Thymus (tissue), 11 donors: ENCODE measurements around the gene FKBP5. TPM values are rescaled to one million over a fixed set of nuclear protein-coding genes. Genes with fewer than 3 reads are reported as not detected.

Experiments used
- DNase-seq, 9 donors: peaks; one replicate each; pipeline ENCODE4 v3.0.0-alpha.2; 2013; ENCODE audit warnings: low spot score in 9 of 9, low read depth in 6 of 9, missing footprints in 1 of 9
- H3K27ac ChIP-seq, 2 donors: one replicate each; pipeline ENCODE4 v1.5.1; 2013; ENCODE audit warnings: control low read depth in 1 of 2, low read depth in 1 of 2, low read length in 1 of 2, mild to moderate bottlenecking in 1 of 2, moderate library complexity in 1 of 2
- H3K27me3 ChIP-seq, 2 donors: one replicate each; pipeline ENCODE4 v1.5.1; 2013; ENCODE audit warnings: low read length in 1 of 2; ENCODE audit not compliant: control insufficient read depth in 2 of 2, insufficient read depth in 1 of 2
- H3K36me3 ChIP-seq, 2 donors: one replicate each; pipeline ENCODE4 v1.5.1; 2013; ENCODE audit warnings: low read length in 1 of 2, mild to moderate bottlenecking in 1 of 2, moderate library complexity in 1 of 2; ENCODE audit not compliant: control insufficient read depth in 2 of 2, insufficient read depth in 2 of 2
- H3K4me1 ChIP-seq, 2 donors: one replicate each; pipeline ENCODE4 v1.5.1; 2013; ENCODE audit warnings: low read length in 2 of 2; ENCODE audit not compliant: control insufficient read depth in 2 of 2, insufficient read depth in 2 of 2
- H3K4me3 ChIP-seq, 2 donors: one replicate each; pipeline ENCODE4 v1.5.1; 2013; ENCODE audit warnings: low read length in 2 of 2, control low read depth in 1 of 2, mild to moderate bottlenecking in 1 of 2
- H3K9me3 ChIP-seq, 2 donors: one replicate each; pipeline ENCODE4 v1.5.1; 2013; ENCODE audit warnings: low read length in 1 of 2, mild to moderate bottlenecking in 1 of 2; ENCODE audit not compliant: control insufficient read depth in 2 of 2, insufficient read depth in 1 of 2
- WGBS: extraction: QIAGEN DNeasy Blood & Tissue Kit; methylation state at CpG from one replicate; pipeline ENCODE4 v1.1.7; 2013; 5-methylcytosine and 5-hydroxymethylcytosine counted together
- polyA plus RNA-seq: library from polyadenylated mRNA; stranded (reverse); fragments of 200-250 nt; gene quantifications from one replicate; pipeline ENCODE4 v1.2.3, GENCODE V29; 2013
- total RNA-seq: library from RNA; stranded (reverse); fragments of 120-200 nt; gene quantifications from one replicate; pipeline ENCODE4 v1.2.4, GENCODE V29; 2013
- donor health status: healthy.

FKBP5 gene
- total and polyA plus RNA-seq, 2 donors, result 34.2 to 338 TPM

GRCh38 chr6:35569011-35569461, 119.7 kb downstream of the FKBP5 start:
- peaks cover 0 to 2% of the 10 kb centered on the region in 2 donors for H3K27me3 ChIP-seq
- H3K4me1 ChIP-seq, result no peaks in the 10 kb centered on the region
- peak in 2 of 9 donors; percentile 17 to 29 for DNase-seq
- peak overlapping the region in 1 of 2 donors; percentile 31 for H3K27ac ChIP-seq
- H3K4me3 ChIP-seq, result no peak overlapping the region
- peaks cover 8 to 15% of the 10 kb centered on the region in 2 donors for H3K36me3 ChIP-seq
- peaks cover 0 to 6% of the 10 kb centered on the region in 2 donors for H3K9me3 ChIP-seq
- WGBS, result 92% methylated on average over 5 of the region's 5 CpGs

- no peak for DNase-seq
- Histone ChIP-seq H3K36me3 (peaks cover 0 to 3% of the 10 kb centered on the region in 2 donors), H3K4me1 (no peaks in the 10 kb centered on the region), H3K27me3 (peaks cover 0 to 2% of the 10 kb centered on the region in 2 donors), H3K9me3 (peaks cover 0 to 6% of the 10 kb centered on the region in 2 donors), H3K27ac (no peak overlapping the region), H3K4me3 (no peak overlapping the region)
- WGBS, result 89% methylated on average over 8 of the region's 8 CpGs
Observed at GRCh38 chr6:35566794-35567193, 121.9 kb downstream of the FKBP5 start.

DNA sequence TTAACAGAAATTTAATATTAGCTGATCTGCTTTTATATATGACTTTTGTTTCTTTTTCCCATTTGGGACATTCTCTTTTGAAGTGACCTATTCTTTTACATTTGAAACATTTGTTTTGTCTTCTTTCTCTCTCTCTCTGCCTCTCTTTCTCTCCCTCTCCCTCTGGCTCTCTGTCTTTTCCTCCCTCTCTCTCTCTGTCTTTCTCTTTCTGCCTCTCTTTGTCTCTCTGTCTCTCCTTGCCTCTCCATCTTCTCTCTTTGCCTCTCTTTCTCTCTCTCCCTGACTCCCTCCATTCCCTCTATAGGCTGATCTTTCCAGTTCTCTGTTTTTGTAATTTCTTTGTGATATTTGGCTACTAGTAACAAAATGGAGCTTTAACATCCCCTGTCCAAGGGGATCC, 124.0 kb downstream of the FKBP5 start:
- Histone ChIP-seq H3K27me3 (peaks cover 0 to 2% of the 10 kb centered on the region in 2 donors), H3K9me3 (peaks cover 0 to 6% of the 10 kb centered on the region in 2 donors), H3K36me3 (peaks cover 0 to 3% of the 10 kb centered on the region in 2 donors), H3K27ac (no peak overlapping the region), H3K4me1 (no peaks in the 10 kb centered on the region), H3K4me3 (no peak overlapping the region)
- no peak for DNase-seq

- Histone ChIP-seq H3K9me3 (peaks cover 0 to 6% of the 10 kb centered on the region in 2 donors), H3K27me3 (peaks cover 0 to 4% of the 10 kb centered on the region in 2 donors), H3K36me3 (no peaks in the 10 kb centered on the region), H3K27ac (no peak overlapping the region), H3K4me1 (no peaks in the 10 kb centered on the region), H3K4me3 (no peak overlapping the region)
- 83% methylated on average over 11 of the region's 11 CpGs for WGBS
- DNase-seq, result no peak
Observed at GRCh38 chr6:35562060-35562459, 126.7 kb downstream of the FKBP5 start.

GRCh38 chr6:35561113-35561512, 127.6 kb downstream of the FKBP5 start:
- H3K4me1 ChIP-seq, result no peaks in the 10 kb centered on the region
- peaks cover 0 to 4% of the 10 kb centered on the region in 2 donors for H3K27me3 ChIP-seq
- DNase-seq, result no peak
- H3K9me3 ChIP-seq, result no peaks in the 10 kb centered on the region
- WGBS, result 85% methylated on average over 5 of the region's 5 CpGs
- H3K27ac ChIP-seq, result no peak overlapping the region
- no peak overlapping the region for H3K4me3 ChIP-seq
- H3K36me3 ChIP-seq, result no peaks in the 10 kb centered on the region

DNA sequence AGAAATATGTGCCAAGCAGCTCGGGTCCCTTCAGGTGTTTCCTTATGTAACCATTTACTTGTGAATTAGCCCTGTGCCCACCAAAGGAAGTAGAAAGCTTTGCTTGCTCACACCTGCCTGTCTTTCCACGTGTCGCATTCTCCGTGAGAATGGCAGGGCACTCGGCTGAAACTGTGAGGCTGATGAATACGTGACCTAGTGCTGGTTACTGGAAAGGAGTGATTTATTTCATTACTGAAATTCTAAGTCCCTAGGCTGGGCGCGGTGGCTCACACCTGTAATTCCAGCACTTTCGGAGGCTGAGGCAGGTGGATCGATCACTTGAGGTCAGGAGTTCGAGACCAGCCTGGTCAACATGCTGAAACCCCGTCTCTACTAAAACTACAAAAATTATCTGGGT, 130.1 kb downstream of the FKBP5 start:
- no peak overlapping the region for H3K4me3 ChIP-seq
- H3K4me1 ChIP-seq, result no peaks in the 10 kb centered on the region
- 91% methylated on average over 12 of the region's 12 CpGs for WGBS
- DNase-seq, result no peak
- H3K27me3 ChIP-seq, result peaks cover 0 to 2% of the 10 kb centered on the region in 2 donors
- H3K36me3 ChIP-seq, result no peaks in the 10 kb centered on the region
- no peaks in the 10 kb centered on the region for H3K9me3 ChIP-seq
- no peak overlapping the region for H3K27ac ChIP-seq

DNA sequence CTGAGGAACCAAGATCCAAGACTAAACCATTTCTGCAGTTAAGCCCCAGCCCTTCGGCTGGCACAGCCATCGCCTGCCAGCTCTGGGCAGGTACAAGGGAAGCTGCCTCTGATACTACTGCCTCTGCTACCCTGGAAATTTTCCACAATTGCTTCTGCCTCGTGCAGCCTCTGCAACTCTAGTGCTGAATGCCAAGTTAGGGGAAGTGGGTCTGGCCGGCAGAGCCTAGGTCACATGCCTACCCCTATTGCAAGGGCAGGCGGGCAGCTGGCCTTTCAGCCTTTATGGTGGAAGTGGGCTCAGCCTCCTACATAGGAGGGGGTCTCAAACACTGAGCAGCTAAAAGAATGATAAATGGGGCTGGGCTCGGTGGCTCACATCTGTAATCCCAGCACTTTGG, 131.5 kb downstream of the FKBP5 start:
- Histone ChIP-seq H3K27ac (no peak overlapping the region), H3K4me1 (no peaks in the 10 kb centered on the region), H3K9me3 (no peaks in the 10 kb centered on the region), H3K36me3 (no peaks in the 10 kb centered on the region), H3K27me3 (peaks cover 0 to 2% of the 10 kb centered on the region in 2 donors), H3K4me3 (no peak overlapping the region)
- DNase-seq, result no peak
- WGBS, result 76% methylated on average over 6 of the region's 6 CpGs

- peaks cover 0 to 2% of the 10 kb centered on the region in 2 donors for H3K27me3 ChIP-seq
- H3K27ac ChIP-seq, result no peak overlapping the region
- no peaks in the 10 kb centered on the region for H3K36me3 ChIP-seq
- no peak overlapping the region for H3K4me3 ChIP-seq
- H3K9me3 ChIP-seq, result peaks cover 0 to 8% of the 10 kb centered on the region in 2 donors
- no peak for DNase-seq
- H3K4me1 ChIP-seq, result no peaks in the 10 kb centered on the region
- whole genome bisulfite sequencing, result 86% methylated on average over 4 of the region's 4 CpGs
Observed at GRCh38 chr6:35554811-35555210, 133.9 kb downstream of the FKBP5 start.

DNA sequence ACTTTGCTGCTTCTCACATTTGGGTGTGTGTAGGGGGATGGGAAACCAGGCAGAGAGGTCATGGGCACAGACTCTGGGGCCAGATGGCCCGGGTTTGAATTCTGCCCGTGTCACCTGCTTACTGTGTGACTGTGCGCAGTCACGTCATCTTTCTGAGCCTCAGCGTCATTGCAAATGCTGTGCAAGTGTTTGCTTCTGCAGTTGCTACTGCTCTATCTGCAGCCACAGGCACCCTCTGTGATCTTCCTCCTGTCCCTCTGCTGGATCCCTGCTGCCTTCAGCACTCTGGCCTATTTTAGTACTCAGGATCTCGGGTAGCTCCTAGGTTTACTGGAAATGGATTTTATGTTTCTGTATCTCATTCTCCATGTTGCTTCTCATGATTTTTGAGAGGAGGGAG, 135.4 kb downstream of the FKBP5 start:
- 94% methylated on average over 6 of the region's 6 CpGs for WGBS
- H3K4me1 ChIP-seq, result no peaks in the 10 kb centered on the region
- H3K27me3 ChIP-seq, result peaks cover 0 to 2% of the 10 kb centered on the region in 2 donors
- no peak overlapping the region for H3K4me3 ChIP-seq
- peaks cover 0 to 11% of the 10 kb centered on the region in 2 donors for H3K9me3 ChIP-seq
- H3K27ac ChIP-seq, result no peak overlapping the region
- H3K36me3 ChIP-seq, result no peaks in the 10 kb centered on the region
- no peak for DNase-seq
